NCI-H226 (cell line): ENCODE results near the gene PRSS3.
A peak's percentile ranks its signal among the peaks of the same experiment; 100 is the strongest.
"Not testable (repeated sequence)": the region's sequence is repeated elsewhere in the genome, so short reads cannot be mapped to it uniquely, and the experiment has no call there.

ENCODE experiments used
- DNase-seq: peaks from one replicate; pipeline ENCODE4 v3.0.0-alpha.2; 2015

The PRSS3 gene

DNA sequence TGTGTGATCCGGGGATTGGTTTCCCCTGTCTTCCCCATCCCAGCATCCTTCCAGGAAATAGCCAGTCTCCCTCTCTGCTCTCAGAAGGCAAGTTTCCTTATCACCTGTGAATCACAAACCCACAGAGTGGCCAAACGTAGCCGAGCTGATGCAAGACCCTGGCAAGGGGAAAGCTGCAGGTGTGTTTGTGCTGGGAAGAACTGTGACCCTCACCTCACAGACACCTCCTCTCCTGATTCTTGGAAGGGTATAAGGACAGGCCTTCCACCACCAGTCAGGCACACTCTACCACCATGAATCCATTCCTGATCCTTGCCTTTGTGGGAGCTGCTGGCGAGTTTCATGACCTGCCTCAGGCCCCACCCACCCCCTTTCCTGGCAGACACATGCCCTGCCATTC is at the start of gene PRSS3:
Gene PRSS3 (plus strand): TSS at position 281 of the 400 bp plus-strand sequence. CDS start 13 bp downstream, at position 294.
- DNase-seq: no peak

DNA sequence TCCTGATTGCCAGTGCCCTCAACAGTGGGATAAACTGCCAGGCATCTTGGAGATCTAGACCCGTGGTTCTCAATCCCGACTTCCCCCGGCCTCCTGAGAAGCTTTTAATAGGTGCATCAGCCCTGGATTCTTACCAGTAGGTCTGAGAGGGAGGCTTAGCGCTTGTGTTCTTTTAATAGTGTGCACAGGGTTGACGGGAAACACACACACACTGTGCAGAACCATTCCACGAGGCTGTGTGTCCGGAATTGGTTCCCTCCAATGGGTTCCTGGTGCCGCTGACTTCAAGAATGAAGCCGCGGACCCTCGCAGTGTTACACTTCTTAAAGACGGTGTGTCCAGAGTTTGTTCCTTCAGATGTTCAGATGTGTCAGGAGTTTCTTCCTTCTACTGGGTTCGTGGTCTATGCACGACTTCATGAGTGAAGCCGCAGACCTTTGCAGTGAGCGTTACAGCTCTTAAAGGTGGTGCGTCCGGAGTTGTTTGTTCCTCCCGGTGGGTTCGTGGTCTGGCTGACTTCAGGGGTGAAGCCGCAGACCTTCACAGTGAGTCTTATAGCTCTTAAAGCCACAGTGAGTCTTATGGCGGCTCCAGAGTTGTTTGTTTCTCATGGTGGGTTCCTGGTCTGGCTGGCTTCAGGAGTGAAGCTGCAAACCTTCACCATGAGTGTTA is 46.6 kb upstream of the PRSS3 start:
- no peak for DNase-seq

- DNase-seq: not testable (repeated sequence)
Measured at GRCh38 chr9:33749305-33749654, 46.1 kb upstream of the PRSS3 start.

DNA sequence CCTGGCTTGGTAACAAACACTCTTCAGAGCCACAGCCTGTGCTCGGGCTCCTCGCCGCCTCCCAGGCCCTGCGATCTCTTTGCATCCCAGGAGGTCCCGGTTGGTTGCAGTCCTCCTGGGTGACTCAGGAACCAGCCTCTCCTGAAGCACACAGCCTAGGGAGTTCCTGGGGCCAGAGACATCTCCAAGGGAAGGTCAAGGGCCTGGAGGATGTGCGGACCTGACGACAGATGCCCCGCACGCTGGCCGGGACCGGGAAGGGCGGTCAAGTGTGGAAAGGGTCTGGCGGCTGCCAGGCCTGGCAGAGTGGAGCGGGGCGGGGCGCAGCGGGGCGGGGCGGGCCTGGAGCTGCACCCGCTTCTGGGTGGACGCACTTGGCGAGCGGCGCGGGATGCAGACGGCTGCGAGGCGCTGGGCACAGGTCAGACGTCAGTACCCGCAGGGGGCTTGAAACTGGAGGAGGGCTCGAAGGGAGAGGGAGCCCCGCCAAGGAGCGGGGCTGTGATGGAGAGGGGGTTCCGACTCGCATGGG is 45.0 kb upstream of the PRSS3 start:
- DNase-seq: no peak

GRCh38 chr9:33750839-33751339 is 44.5 kb upstream of the PRSS3 start:
- DNase-seq: no peak

DNA sequence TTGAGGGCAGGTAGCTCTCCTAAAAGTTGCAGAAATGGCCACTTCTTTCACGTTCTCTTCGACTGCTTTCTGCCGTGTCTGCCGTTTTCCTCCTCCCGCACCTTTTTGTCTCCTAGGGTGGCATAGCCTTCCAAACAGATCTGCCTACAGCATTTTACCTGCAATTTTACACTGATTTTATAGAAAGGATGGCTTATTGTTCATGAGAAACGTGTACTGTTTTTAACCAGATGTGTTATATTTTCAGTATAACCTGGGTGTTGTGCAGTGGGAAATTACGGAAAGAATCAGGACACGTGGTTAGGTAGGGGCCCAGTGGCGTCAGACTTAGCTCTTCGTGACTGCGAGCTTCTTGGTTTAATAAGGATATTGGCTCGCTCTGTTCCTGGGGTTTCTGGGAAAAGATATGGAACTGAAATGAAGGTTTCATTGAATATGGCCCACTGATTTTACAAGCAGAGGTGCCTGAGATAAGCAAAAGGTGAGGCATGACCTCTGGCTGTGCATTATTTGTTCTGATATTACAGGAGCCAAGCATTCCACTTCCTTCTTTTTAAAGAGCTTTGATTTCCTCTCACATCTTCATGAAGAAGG is 43.7 kb upstream of the PRSS3 start:
- no peak for DNase-seq

- no peak for DNase-seq
Measured at GRCh38 chr9:33752130-33752637, 43.2 kb upstream of the PRSS3 start.

GRCh38 chr9:33752789-33753188 is 42.6 kb upstream of the PRSS3 start:
- not testable (repeated sequence) for DNase-seq

DNA sequence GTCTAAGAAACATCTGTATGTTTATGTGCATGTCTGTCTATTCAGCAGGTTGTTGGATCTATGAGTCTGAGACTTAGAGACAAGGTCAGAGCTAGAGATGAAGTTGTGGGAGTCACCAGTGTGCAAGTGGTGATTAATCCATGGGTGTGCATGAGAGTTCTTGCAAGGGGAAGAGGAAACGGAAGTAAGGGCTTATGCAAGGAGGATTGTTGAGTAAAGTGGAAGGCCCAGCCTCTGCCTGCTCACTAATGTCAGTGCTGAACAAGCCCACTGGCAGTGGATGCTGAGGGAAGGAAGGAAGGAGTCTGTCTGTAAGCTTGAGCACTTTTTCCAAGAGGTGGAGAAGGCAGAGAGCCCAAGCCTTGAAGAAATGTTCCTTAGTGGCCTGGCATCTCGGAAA is 35.7 kb upstream of the PRSS3 start:
- DNase-seq: peak; percentile 6

DNA sequence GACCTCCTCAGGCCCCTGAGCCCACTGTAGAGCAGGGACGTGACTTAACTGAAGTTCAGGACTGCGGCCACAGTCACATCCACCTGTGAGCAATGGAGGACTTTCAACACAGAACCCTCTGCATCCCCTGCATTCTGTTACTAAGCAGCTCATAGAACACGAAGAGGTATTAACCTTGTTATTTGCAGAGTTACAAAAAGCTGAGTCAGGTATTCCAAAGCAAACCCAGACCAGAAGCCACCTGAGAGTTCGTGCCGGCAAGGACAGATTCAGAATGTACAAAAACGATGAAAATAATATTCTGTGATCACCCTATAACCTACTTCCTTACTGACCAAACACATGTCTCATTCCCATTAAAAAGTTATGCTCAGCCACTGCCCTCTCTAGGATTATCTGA is 33.0 kb upstream of the PRSS3 start:
- no peak for DNase-seq

DNA sequence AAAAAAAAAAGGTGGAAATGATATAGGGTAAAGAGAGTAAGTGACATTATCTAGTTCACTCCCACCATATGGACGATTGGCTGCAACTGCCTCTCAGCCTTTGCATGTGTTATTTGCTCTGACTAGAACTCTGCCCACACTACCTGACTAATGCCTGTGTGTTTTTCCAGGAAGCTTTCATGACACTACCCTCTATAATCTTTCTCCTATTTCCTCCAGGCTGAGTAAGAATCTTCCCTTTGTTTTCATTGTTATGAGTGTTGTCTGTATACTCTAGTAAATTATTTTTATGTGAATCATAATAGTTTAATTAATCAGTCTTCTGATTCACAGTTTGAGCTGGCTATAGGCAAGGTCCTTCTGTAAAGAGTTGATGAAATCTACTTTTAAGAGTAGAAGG is 31.7 kb upstream of the PRSS3 start:
- not testable (repeated sequence) for DNase-seq

DNA sequence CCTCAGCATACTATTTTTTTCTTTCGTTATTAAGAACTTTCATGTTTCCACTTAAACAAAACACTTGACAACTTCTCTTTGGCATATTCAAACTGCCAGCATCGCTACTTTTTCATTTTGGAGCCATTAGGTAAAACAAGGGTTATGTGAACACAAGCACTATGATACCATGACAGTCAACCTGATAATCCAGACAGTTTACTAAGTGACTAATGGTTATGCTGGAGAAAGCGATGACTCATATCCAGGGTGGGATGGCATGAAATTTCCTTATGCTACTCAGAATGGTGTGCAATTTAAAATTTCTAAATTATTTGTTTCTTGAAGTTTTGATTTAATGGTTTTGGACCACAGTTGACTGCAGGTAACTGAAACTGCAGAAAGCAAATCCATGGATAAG is 29.9 kb upstream of the PRSS3 start:
- peak; percentile 44 for DNase-seq

DNA sequence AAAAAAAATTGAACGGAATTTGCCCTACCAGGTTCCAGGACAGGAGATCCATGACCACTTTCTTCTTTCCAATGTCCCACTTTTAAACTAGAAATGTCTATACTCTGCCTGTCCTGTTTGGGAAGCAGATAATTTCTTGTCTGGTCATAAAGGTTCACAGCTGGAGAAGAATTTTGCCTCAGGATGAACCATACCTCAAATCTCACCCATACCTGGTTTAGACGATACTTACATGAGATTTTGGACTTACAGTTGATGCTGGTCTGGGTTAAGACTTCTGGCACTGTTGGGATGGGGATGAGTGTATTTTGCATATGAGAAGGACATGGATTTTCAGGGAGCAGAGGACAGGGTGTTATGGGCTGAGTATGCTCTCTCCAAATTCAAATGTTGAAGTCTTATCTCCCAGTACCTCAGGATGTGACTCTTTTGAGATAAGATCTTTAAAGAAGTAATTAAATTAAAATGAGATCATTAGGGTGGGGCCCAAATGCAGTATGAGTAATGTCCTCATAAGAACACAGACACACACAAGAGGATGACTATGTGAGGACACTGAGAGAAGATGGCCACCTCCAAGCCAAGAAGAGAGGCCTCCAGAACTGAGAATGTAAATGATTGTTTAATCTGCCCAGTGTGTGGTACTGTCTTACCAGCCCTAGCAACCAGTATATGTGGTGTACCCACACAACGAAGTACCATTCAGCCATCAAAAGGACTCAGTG is 25.0 kb upstream of the PRSS3 start:
- not testable (repeated sequence) for DNase-seq

- not testable (repeated sequence) for DNase-seq
Measured at GRCh38 chr9:33773135-33773534, 22.2 kb upstream of the PRSS3 start.

- not testable (repeated sequence) for DNase-seq
Measured at GRCh38 chr9:33774074-33774659, 21.2 kb upstream of the PRSS3 start.

DNA sequence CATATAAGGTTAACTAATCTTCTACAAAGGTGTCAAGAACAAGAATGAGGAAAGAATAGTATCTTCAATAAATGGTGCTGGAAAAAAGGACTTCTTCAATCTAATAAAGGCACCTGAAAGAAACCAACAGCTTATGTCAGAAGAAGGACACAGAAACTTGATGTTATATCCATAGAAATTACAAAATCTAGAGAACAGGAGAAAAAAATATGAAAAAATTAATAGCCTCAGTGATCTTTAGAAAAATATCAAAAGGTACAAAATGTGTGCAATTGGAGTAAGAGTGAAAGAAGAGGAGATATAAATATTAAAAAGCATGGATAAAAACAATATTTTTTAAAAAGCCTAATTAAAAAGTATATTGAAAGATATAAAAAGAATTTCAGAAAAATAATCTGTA is 18.8 kb upstream of the PRSS3 start:
- DNase-seq: no peak

DNA sequence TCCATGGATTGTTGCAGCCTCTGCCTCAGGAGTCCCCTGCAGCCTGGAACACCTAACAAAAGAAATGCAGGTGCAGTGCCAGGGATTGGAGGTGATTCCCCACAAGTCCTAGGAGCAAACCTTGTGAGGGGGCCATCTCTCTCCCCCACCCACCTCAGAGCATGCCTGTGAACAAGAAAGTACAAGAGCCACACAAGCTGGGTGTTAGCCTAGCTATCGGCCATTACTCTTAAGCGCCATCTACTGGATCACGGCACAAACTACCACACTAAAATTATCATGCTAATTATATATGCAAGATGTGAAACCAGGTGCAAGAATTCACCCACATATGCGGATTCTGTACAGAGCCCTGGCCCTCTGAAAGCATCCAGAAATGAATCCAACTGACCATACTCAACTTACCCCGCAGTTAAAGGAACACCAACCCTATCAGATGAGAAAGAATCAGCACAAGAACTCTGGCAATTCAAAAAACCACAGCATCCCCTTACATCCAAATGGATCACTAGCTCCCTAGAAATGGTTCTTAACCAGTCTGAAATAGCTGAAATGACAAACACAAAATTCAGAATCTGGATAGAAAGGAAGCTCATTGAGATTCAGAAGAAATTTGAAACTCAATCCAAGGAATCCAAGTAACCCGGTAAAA is 16.5 kb upstream of the PRSS3 start:
- no peak for DNase-seq

DNA sequence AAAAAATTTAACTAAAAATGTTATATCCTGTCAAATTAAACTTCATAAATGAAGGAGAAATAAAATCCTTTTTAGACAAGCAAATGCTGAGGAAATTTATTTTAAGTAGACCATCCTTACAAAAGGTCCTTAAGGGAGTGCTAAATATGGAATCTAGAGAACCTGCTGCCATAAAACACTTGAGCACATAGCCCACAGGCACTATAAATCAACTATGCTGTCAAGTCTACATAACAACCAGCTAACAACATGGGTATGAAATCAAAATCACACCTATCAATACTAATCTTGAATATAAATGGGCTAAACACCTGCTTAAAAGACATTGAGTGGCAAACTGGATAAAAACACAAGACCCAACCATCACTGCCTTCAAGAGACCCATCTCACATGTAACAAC is 15.1 kb upstream of the PRSS3 start:
- no peak for DNase-seq

DNA sequence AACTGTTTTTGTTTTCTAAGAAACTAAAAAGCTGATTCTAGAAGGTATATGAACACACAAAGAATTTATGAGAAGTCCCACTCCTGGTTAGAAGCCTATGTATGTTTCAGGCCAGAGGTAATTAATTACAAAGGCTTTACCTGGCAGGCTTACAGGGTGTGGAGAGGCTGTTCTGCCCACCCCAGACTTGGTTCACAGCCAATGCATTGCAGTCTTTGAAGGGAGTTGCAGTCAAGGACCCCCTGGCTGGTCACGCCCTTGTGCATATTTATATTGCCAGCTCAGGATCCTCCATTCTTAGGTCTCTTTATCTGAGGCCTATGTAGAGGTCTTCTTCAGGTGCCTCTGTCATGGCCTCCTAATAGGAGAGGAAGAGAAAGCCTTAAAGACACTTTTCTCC is 13.6 kb upstream of the PRSS3 start:
- peak; percentile 53 for DNase-seq

DNA sequence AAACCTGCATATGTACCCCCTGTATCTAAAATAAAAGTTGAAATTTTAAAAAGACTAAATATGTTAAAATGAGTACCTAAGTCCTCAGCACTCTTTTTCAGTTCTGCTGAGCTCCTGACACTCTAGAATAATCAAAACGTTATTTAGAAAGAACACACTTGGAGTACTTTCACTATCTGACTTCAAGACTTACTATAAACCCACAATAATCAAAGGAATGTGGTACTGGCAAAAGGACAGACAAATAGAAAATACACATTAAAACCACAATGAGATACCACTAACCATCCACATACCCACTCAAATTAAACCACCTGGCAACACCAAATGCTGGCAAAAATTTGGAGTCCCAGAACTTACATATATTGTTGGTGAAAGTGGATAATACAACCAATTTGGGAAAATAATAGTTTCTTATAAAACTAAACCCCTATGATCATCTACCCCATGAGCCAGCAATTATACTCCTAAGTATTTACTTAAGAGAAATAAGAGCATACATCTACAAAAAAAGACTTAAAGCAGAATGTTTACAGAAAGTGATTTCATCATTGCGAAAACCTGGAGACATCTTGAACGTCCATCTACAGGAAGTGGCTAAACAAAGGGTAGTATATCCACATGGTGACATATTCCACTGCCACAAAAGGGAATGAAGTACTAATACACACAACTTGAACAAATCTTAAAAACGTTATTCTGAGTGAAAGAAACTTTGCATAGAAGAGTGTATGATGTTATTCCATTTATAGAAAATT is 12.8 kb upstream of the PRSS3 start:
- DNase-seq: peak; percentile 58

GRCh38 chr9:33785914-33786313 is 9.4 kb upstream of the PRSS3 start:
- DNase-seq: peak; percentile 11

DNA sequence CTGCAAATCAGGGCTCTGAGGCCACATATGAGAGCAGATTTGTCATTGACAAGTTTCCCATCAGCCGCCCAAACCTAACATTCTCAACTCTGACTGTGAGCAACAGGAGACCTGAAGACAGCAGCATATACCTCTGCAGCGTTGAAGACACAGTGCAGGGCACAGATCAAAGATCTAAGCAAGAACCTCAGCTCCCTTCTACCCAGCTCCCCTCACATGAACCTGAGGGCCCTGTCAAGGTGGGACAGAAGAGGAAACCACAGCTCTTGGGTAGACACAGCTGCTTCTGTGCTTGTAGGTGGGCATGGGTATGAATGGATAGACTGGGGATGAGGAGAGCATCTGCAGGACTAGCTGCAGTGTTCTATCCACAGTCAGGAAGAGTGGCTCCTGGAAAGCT is 8.7 kb upstream of the PRSS3 start:
- no peak for DNase-seq
